NK-92 treated with Interleukin-12 subunit alpha and Interleukin-12 subunit beta, amount 100 ng/mL, for 24 hours (cell line): ENCODE data around the gene SLC6A2.

Source experiments
- DNase-seq: peaks from one replicate; lab custom pipeline; 2025; lab: John Stamatoyannopoulos, UW

Gene SLC6A2

GRCh38 chr16:55671974-55672280 is 16.1 kb downstream of the SLC6A2 start:
- DNase-seq = no peak

DNA sequence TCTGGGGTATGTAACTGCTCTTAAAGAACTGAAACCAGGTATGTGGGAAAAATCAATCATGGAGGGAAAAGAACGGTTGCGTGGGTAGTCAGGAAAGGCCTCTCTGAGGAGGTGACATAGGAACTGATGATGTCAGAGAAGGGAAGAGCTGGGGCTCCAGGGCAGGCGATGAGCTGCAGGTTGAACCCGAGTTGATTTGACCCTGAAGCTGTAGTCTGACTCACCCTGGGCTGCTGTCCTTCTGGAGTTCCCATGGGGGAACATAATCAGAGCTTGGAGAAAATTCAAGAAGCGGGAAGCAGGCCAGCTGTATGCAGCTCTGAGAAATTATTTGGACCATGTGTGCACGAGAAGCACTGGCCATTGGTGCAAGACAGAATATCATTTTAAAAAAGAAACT is 16.7 kb downstream of the SLC6A2 start:
- no peak for DNase-seq

DNA sequence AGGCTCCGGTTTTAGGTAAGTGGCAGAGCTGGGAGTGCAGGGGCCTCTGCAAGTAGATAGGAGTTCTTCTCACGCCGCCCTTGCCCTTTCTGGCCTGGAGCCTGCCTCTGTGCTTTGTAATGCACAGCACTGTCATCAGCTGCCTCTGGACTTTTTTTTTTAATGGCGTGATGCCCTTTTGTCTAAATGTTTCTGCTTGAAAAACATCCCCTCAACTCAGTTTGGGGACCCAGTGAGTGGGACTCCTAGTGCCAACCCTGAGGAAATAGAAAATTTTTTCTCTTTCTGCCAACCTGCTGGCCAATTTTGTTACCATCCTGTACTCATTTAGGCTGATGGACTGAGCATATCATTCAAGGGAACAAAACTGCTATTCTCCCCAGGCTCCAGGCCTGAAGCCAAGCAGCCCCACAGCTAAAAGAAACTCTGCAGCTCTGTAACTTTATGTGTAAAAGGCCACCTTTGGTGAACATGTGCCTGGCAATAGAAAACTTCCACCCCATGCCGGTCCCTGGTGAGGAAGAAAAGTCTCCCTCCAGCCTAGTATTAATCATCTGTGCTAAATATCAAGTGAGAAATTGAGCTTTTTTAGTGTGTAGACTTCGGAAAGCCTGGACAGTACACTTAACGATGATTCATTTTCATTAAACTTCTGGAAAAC is 22.5 kb downstream of the SLC6A2 start:
- DNase-seq = no peak

DNA sequence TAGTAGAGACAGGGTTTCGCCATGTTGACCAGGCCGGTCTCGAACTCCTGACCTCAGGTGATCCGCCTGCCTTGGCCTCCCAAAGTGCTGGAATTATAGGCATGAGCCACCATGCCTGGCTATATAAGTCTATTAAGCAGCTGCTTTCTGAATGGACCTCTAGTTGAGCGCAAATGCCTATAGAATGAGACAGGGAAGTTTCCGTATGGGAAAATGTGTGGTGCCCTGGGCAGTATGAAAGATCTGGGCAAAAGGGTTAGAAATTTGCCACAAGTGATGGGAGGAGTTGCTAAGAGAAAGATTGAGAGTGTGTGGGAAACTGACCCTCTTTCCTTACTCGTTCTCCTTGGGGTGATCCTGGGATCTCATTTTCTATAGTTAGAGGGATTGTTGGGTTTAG is 26.3 kb downstream of the SLC6A2 start:
- DNase-seq = no peak

- DNase-seq = no peak
Observed at GRCh38 chr16:55685973-55686372, 30.2 kb downstream of the SLC6A2 start.

DNA sequence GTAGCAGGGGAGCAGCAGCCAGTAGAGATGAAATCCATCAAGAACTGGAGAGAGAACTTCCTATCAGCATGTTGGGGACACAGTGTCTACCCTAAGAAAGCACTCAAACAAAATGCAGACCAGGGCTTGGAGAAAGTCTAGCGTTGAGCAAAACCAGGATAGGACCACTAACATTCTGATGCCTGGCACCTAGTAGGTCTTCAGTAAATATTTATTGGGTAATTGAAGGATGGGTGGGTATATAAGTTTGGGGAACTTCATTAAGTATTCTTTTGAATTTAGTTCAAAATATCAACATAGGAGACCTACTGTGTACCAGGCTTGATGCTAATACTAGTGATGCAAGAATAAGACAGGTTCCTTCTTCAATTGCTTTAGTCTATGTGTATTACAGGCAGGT is 30.9 kb downstream of the SLC6A2 start:
- DNase-seq = no peak

DNA sequence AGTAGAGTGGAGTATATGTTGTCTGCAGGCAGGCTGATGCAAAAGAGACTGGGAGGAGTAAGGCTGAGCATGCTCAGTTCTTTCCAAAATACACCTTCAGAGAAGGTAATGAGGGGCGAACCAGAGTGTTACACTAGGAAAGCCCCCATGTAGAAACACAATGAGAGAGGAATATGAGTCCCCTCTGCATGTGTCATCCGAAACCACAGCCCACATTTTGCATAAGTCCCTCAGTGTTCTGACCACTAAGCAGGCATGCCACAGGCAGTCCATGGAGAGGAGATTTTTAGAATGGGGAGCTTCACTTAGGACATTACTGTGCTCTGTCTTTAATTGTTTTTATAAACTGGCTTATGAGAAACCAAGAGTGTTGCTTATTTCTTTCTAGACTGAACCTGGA is 32.0 kb downstream of the SLC6A2 start:
- DNase-seq = no peak

DNA sequence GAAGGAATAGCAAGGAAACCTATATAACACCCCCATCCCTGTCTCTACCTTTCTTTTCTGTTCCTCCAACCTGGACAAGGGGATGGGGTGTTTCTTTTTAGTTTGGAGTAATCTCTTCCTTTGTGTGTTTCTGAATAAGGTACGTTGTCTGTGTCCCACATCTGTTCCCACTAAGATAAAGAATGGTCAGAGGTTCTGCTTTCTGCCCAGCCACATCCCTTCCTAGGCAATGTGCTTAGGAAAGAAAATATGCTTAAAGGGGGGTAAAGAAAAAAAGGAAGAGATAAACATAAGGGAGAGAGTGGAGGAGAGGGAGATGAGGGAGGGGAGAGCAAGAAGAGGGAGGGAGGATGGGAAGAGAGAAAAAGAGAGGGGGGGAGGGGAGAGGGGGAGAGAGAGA is 35.1 kb downstream of the SLC6A2 start:
- no peak for DNase-seq

DNA sequence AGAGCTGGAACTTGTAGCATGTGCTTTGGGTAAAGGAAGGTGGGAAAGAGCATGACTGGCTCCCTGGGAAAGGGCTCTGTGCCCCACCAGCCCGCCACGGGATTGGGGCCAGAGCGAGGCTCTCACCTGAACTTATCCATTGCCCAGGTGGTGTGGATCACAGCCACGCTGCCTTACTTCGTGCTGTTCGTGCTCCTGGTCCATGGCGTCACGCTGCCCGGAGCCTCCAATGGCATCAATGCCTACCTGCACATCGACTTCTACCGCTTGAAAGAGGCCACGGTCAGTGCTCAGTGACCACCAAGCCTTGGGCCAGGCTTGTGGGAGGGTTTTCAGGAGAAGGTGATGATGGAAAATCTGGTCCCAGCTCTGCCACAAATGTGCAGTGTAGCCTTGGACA is 36.0 kb downstream of the SLC6A2 start:
- DNase-seq = no peak

DNA sequence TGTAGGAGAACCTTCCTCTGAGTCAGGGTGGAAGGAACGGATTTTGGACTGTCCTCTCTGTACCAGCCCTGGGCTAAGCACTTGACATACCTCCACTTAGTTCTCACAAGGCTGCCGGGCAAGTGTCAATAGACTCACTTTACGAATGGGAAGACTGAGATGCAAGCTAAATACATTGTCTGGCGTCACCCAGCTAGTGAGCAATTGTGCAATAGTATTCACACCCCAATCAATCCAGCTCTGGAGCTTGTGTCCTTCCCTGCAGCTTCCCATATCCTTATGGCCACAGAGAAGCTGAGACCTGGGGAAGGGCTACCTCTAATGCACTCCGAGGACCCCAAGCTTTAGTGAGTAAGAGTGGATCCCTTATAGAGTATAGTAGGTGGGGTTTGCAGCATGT is 39.8 kb downstream of the SLC6A2 start:
- no peak for DNase-seq

- no peak for DNase-seq
Observed at GRCh38 chr16:55697867-55698266, 42.1 kb downstream of the SLC6A2 start.

DNA sequence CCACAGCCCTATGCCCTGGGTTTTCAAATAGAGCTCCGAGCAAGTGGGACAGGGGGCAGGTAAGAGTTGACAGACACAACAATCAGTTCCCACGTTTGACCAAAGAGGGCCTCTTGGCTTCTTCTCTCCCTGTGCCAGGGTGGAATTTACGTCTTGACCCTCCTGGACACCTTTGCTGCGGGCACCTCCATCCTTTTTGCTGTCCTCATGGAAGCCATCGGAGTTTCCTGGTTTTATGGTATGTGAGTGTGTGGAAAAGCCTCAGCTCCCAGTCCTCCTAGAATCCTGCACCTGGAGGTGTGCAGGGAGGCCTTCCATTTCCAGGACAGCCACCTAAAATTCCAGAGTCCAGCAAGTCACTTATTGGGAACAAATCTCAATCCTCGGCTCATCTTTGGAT is 42.5 kb downstream of the SLC6A2 start:
- no peak for DNase-seq

- DNase-seq = no peak
Observed at GRCh38 chr16:55698946-55699345, 43.2 kb downstream of the SLC6A2 start.

DNA sequence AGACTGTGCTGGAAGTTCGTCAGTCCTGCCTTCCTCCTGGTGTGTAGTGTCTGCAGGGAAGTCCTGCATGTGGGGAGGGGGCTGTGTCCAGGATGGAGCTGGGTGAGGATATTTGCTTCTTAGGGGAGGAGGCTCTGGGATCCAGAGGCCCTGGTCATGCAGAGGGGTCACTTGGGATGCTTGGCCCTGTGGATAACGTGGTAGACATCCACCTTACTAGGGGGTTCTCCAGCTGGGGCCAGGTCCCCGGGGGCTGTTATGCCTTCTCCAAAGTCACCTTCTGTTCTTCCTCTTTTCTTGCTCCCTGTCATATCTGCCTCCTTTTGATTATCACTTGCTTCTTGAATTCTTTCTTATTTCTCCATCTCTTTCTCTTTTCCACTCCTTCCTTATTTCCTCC is 43.8 kb downstream of the SLC6A2 start:
- no peak for DNase-seq

DNA sequence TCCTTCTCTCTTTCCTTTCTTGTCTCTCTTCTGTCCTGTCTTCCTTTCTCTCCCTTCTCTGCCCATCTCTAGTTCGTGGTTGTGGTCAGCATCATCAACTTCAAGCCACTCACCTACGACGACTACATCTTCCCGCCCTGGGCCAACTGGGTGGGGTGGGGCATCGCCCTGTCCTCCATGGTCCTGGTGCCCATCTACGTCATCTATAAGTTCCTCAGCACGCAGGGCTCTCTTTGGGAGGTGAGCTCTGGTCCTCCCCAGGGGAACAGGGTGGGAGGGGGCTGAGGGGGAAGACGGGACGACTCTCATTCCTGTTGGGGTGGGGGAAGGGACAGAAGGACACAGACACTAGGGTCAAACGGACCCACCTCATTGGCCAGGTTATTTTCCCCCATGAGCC is 44.3 kb downstream of the SLC6A2 start:
- DNase-seq = no peak

GRCh38 chr16:55700961-55701360 is 45.2 kb downstream of the SLC6A2 start:
- no peak for DNase-seq

GRCh38 chr16:55701442-55702319 is 45.9 kb downstream of the SLC6A2 start:
- DNase-seq = peak; percentile 3

GRCh38 chr16:55703003-55704001 is 47.5 kb downstream of the SLC6A2 start:
- DNase-seq = no peak

- DNase-seq = no peak
Observed at GRCh38 chr16:55706739-55707384, 51.1 kb downstream of the SLC6A2 start.

- no peak for DNase-seq
Observed at GRCh38 chr16:55709801-55710200, 54.0 kb downstream of the SLC6A2 start.

DNA sequence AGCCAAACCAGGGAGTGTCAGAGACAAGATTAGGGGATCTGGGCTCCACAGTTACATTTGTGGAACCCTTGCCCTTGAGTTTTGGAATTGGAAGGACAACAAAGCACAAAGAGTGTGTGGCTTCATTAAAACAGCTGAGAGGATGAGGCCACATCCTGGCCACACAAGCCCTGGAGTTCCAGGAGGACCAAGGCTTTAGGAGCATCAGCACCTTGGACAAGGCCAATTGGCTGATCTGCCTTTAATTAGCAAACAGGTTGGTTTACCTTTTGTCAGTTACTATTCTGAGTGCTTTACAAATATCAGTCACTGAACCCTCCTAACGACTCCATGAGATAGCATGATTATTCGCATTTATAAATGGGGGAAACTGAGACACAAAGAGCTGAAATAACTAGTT is 54.7 kb downstream of the SLC6A2 start:
- DNase-seq = no peak
